HCT116 (cell line): Measurements from ENCODE around the gene FMO2. TPM values are rescaled to one million over a fixed set of nuclear protein-coding genes. Genes with fewer than 3 reads are reported as not detected.

Source experiments
- ATAC-seq: fragments of 200-7000 bp; cut with Tn5 transposase; 2 replicates; pipeline ENCODE4 v1.9.1; 2020; ENCODE audit warnings: mild to moderate bottlenecking, moderate library complexity
- BruUV-seq: library from RNA; stranded (reverse); fragments of 400-500 nt; replicated peaks from 2 replicates; lab custom pipeline; 2021; lab: Mats Ljungman, UMichigan
- CTCF ChIA-PET: fragments of 300-600 bp; sonication (Branson Sonifier 250); formaldehyde crosslinking; loops from one replicate; lab custom pipeline; 2021; ENCODE audit warnings: antibody characterized with exemption; lab: Charles Lee
- POLR2A ChIA-PET: fragments of 300-600, 350-600 bp; sonication (Branson Sonifier 250); formaldehyde crosslinking; loops from one replicate; lab custom pipeline; 2021; ENCODE audit warnings: antibody characterized with exemption; lab: Charles Lee
- RAD21 ChIA-PET, 2 experiments: fragments of 300-600 bp; sonication (Branson Sonifier 250); formaldehyde crosslinking; loops; one replicate each; lab custom pipeline; 2023; ENCODE audit warnings: low total read pairs in 2 of 2; ENCODE audit not compliant: uncharacterized antibody in 2 of 2, unreplicated experiment in 2 of 2, low non-redundant PET in 1 of 2; lab: Charles Lee
- DNase-seq: peaks from one replicate; pipeline ENCODE4 v3.0.0-alpha.2; 2010; ENCODE audit warnings: low read depth, low spot score
- H2AFZ ChIP-seq: fragments of 200-600 bp; shearing (Covaris generic), sonication (generic); 2 replicates; pipeline ENCODE4 v1.6.1; 2017; ENCODE audit warnings: low read depth, mixed run types, mixed read lengths, antibody characterized with exemption, low read length; ENCODE audit not compliant: poor library complexity, severe bottlenecking
- H3K27ac ChIP-seq: 2 replicates; pipeline ENCODE4 v1.5.1; 2012; ENCODE audit warnings: low read depth, low read length
- H3K27me3 ChIP-seq: fragments of 200-600 bp; sonication (generic); 2 replicates; pipeline ENCODE4 v1.6.1; 2016; ENCODE audit warnings: mixed run types, low read length, mixed read lengths; ENCODE audit not compliant: insufficient read depth
- H3K36me3 ChIP-seq, 2 experiments: fragments of 200-500 bp in 1 of 2; fragments of 200-600 bp in 1 of 2; sonication (Bioruptor generic) in 1 of 2; sonication (generic) in 1 of 2; 2 replicates each; pipeline versions ENCODE4 v1.5.1 to v1.6.1; 2014 to 2016; ENCODE audit warnings: low read length in 2 of 2, inconsistent platforms in 1 of 2, mixed read lengths in 1 of 2, mixed run types in 1 of 2; ENCODE audit not compliant: insufficient read depth in 2 of 2, control insufficient read depth in 1 of 2
- H3K4me1 ChIP-seq, 2 experiments: fragments of 200-600 bp in 1 of 2; sonication (generic) in 1 of 2; 2 replicates each; pipeline versions ENCODE4 v1.5.1 to v1.6.1; 2012 to 2017; ENCODE audit warnings: low read length in 2 of 2, inconsistent platforms in 1 of 2, mild to moderate bottlenecking in 1 of 2, mixed read lengths in 1 of 2, mixed run types in 1 of 2, moderate library complexity in 1 of 2; ENCODE audit not compliant: insufficient read depth in 2 of 2, control insufficient read depth in 1 of 2
- H3K4me2 ChIP-seq: fragments of 200-600 bp; sonication (generic); 2 replicates; pipeline ENCODE4 v1.6.1; 2017; ENCODE audit warnings: mixed run types, low read length, mixed read lengths
- H3K4me3 ChIP-seq, 2 experiments: fragments of 200-600 bp in 1 of 2; sonication (generic) in 1 of 2; replicated peaks in 1 of 2; 2 replicates each; pipeline ENCODE4 v1.5.1; 2011 to 2016; ENCODE audit warnings: low read length in 2 of 2, control low read depth in 1 of 2, low read depth in 1 of 2, mild to moderate bottlenecking in 1 of 2, mixed read lengths in 1 of 2, mixed run types in 1 of 2
- H3K79me2 ChIP-seq: fragments of 200-600 bp; sonication (generic); 2 replicates; pipeline ENCODE4 v1.6.1; 2017; ENCODE audit warnings: mild to moderate bottlenecking, mixed run types, low read length, moderate library complexity, mixed read lengths; ENCODE audit not compliant: insufficient read depth
- H3K9ac ChIP-seq: fragments of 200-600 bp; sonication (generic); 2 replicates; pipeline ENCODE4 v1.6.1; 2016; ENCODE audit warnings: low read length, mixed read lengths
- H3K9me2 ChIP-seq: fragments of 200-600 bp; sonication (generic), shearing (Covaris generic); 2 replicates; pipeline ENCODE4 v1.6.1; 2017; ENCODE audit warnings: mixed run types, mild to moderate bottlenecking, moderate library complexity; ENCODE audit not compliant: insufficient read depth
- H3K9me3 ChIP-seq, 2 experiments: fragments of 200-500 bp in 1 of 2; fragments of 200-600 bp in 1 of 2; sonication (Bioruptor generic) in 1 of 2; sonication (generic) in 1 of 2; 2 replicates each; pipeline ENCODE4 v1.6.1; 2014 to 2017; ENCODE audit warnings: low read length in 2 of 2, mixed read lengths in 2 of 2, inconsistent platforms in 1 of 2, low read depth in 1 of 2, mild to moderate bottlenecking in 1 of 2, mixed run types in 1 of 2, moderate library complexity in 1 of 2; ENCODE audit not compliant: control insufficient read depth in 1 of 2, insufficient read depth in 1 of 2
- H4K20me1 ChIP-seq: fragments of 200-600 bp; sonication (generic), shearing (Covaris generic); 2 replicates; pipeline ENCODE4 v1.6.1; 2017; ENCODE audit warnings: mixed run types, mild to moderate bottlenecking, moderate library complexity; ENCODE audit not compliant: insufficient read depth
- CBX3 ChIP-seq: IDR thresholded peaks from 2 replicates; pipeline ENCODE4 v1.6.1; 2012; ENCODE audit warnings: low read depth
- CEBPB ChIP-seq: IDR thresholded peaks from 2 replicates; pipeline ENCODE4 v1.6.1; 2012; ENCODE audit warnings: low read depth
- ELF1 ChIP-seq: IDR thresholded peaks from 2 replicates; pipeline ENCODE4 v1.6.1; 2012; ENCODE audit warnings: low read depth, borderline replicate concordance
- EZH2 ChIP-seq: fragments of 200-600 bp; sonication (generic); IDR thresholded peaks from 2 replicates; pipeline ENCODE4 v1.6.1; 2017; ENCODE audit warnings: antibody characterized with exemption, mixed run types
- FOSL1 ChIP-seq: IDR thresholded peaks from 2 replicates; pipeline ENCODE4 v1.6.1; 2012; ENCODE audit warnings: low read depth
- POLR2AphosphoS5 ChIP-seq: IDR thresholded peaks from 2 replicates; pipeline ENCODE4 v1.6.1; 2011; ENCODE audit warnings: mild to moderate bottlenecking, low read depth, low read length, moderate library complexity
- RAD21 ChIP-seq: IDR thresholded peaks from 2 replicates; pipeline ENCODE4 v1.6.1; 2012; ENCODE audit warnings: low read depth, mild to moderate bottlenecking
- SIN3A ChIP-seq: IDR thresholded peaks from 2 replicates; pipeline ENCODE4 v1.6.1; 2012; ENCODE audit warnings: low read depth
- SP1 ChIP-seq: IDR thresholded peaks from 2 replicates; pipeline ENCODE4 v1.6.1; 2012; ENCODE audit warnings: low read depth
- YY1 ChIP-seq: IDR thresholded peaks from 2 replicates; pipeline ENCODE4 v1.6.1; 2011; ENCODE audit warnings: low read length, low read depth, moderate library complexity, mild to moderate bottlenecking; ENCODE audit not compliant: insufficient replicate concordance; ENCODE audit errors: extremely low read depth
- intact Hi-C: fragments of 100-400 bp; cut with micrococcal nuclease; formaldehyde crosslinking; loops from 2 replicates; pipeline ENCODE4 v1.10.0; 2022
- total RNA-seq: library from RNA; stranded (reverse); gene quantifications from one replicate; pipeline ENCODE4 v1.2.1, GENCODE V29; 2021; ENCODE audit not compliant: unreplicated experiment
- TF ChIP-seq, protein P1 (sequence below): IDR thresholded peaks from 2 replicates; pipeline ENCODE4 v1.6.1; 2012
- TF ChIP-seq, protein P2 (sequence below): IDR thresholded peaks from 2 replicates; pipeline ENCODE4 v1.6.1; 2012; ENCODE audit warnings: low read depth
- TF ChIP-seq, protein P3 (sequence below): IDR thresholded peaks from 2 replicates; pipeline ENCODE4 v1.6.1; 2012
- TF ChIP-seq, protein P4 (sequence below): IDR thresholded peaks from 2 replicates; pipeline ENCODE4 v1.6.1; 2011; ENCODE audit warnings: mild to moderate bottlenecking, low read length, moderate library complexity; ENCODE audit not compliant: insufficient replicate concordance; ENCODE audit errors: extremely low read depth

Gene FMO2
- total RNA-seq, 1 experiment from 2014 or later = 0.30 TPM

DNA sequence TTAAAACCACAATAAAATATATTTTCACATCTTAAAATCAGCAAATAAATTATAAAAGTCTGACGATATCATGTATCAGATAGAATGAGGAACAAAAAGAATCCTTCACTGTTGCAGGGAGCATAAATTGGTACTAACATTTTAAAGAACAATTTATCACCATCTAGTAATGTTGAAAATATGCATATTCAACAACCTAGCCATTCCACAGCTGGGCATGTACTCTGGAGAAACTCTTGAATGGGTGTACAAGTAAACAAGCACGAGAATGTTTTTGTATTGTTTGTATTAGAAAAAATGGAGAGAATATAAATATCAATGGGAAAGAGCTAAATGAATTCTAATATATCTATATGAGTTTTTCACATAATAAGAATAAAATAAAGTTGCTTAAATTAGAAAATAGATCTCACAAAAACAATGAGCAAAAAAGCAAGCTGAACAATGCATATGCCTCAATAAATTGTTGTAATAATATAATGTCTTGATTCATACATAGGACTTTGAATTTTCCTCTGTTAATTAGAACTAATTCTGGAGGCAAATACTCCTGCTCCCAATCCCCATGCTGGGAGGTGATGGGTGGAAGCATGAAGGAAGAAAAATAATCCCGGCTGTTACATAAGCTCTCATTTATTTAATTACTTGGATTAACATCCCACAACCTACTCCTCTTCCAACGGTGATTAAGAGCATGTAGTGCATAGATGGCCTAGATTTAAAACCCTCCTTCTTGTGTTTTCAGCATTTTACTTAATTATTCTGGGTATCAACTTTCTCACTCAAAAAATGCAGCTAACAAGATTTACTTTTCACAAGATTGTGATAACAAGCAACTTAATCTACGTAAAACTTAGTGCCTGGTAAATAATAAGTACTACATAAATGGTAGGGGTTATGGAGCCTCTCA, 5.5 kb upstream of the FMO2 start:
- no peaks in the 10 kb centered on the region for H3K9me2 ChIP-seq
- no peaks in the 10 kb centered on the region for H4K20me1 ChIP-seq
- no peak overlapping the region for H3K27ac ChIP-seq
- DNase-seq (no peak), ATAC-seq (no peak)
- TF ChIP-seq FOSL1 (no peak), SIN3A (no peak), CBX3 (no peak)
- H3K79me2 ChIP-seq = no peaks in the 10 kb centered on the region
- intact Hi-C loops = no loop called here
- no TSS peak for BruUV-seq
- RAD21 ChIA-PET = no interaction called here
- no peaks in the 10 kb centered on the region for H3K4me1 ChIP-seq
- CTCF ChIA-PET = interaction anchor here (0.8 kb wide), 1 partner anchor 212 kb away, joined by 3 read pairs; no protein-coding TSS in a partner anchor
- no peaks in the 10 kb centered on the region for H3K9me3 ChIP-seq
- no peaks in the 10 kb centered on the region for H3K27me3 ChIP-seq
- no peak overlapping the region for H3K9ac ChIP-seq
- POLR2A ChIA-PET = no interaction called here
- H2AFZ ChIP-seq = no peak overlapping the region
- no peak overlapping the region for H3K4me2 ChIP-seq
- H3K4me3 ChIP-seq = no peak overlapping the region
- H3K36me3 ChIP-seq = no peaks in the 10 kb centered on the region

DNA sequence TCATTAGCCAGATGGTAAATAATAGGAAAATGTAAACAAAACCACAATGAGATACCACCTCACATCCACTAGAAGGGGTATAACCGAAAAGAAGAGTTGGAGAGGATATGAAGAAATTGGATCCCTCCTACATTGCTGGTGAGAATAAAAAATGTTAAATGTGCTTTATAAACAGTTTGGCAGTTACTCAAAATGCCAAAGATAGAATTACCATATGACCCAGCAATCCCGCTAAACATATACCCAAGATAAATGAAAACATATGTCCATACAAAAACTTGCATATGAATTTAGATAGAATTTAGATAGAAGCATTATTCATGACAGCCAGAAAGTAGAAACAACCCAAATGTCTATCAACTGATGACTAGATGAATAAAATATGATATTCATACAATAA, 4.4 kb upstream of the FMO2 start:
- Histone ChIP-seq H3K27me3 (no peaks in the 10 kb centered on the region), H4K20me1 (no peaks in the 10 kb centered on the region), H3K79me2 (no peaks in the 10 kb centered on the region), H2AFZ (no peak overlapping the region), H3K9me3 (no peaks in the 10 kb centered on the region), H3K27ac (no peak overlapping the region), H3K36me3 (no peaks in the 10 kb centered on the region), H3K4me3 (no peak overlapping the region), H3K4me1 (no peaks in the 10 kb centered on the region), H3K9ac (no peak overlapping the region), H3K9me2 (no peaks in the 10 kb centered on the region), H3K4me2 (no peak overlapping the region)
- ChIA-PET CTCF (no interaction called here), RAD21 (no interaction called here), POLR2A (no interaction called here)
- intact Hi-C loops = no loop called here
- no peak for ATAC-seq
- no peak for DNase-seq
- no TSS peak for BruUV-seq
- TF ChIP-seq SP1 (no peak), CEBPB (no peak), YY1 (no peak), RAD21 (no peak), EZH2 (no peak), POLR2AphosphoS5 (no peak), ELF1 (no peak)
- TF ChIP-seq, protein P1, sequence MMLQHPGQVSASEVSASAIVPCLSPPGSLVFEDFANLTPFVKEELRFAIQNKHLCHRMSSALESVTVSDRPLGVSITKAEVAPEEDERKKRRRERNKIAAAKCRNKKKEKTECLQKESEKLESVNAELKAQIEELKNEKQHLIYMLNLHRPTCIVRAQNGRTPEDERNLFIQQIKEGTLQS = no peak
- TF ChIP-seq, protein P2, sequence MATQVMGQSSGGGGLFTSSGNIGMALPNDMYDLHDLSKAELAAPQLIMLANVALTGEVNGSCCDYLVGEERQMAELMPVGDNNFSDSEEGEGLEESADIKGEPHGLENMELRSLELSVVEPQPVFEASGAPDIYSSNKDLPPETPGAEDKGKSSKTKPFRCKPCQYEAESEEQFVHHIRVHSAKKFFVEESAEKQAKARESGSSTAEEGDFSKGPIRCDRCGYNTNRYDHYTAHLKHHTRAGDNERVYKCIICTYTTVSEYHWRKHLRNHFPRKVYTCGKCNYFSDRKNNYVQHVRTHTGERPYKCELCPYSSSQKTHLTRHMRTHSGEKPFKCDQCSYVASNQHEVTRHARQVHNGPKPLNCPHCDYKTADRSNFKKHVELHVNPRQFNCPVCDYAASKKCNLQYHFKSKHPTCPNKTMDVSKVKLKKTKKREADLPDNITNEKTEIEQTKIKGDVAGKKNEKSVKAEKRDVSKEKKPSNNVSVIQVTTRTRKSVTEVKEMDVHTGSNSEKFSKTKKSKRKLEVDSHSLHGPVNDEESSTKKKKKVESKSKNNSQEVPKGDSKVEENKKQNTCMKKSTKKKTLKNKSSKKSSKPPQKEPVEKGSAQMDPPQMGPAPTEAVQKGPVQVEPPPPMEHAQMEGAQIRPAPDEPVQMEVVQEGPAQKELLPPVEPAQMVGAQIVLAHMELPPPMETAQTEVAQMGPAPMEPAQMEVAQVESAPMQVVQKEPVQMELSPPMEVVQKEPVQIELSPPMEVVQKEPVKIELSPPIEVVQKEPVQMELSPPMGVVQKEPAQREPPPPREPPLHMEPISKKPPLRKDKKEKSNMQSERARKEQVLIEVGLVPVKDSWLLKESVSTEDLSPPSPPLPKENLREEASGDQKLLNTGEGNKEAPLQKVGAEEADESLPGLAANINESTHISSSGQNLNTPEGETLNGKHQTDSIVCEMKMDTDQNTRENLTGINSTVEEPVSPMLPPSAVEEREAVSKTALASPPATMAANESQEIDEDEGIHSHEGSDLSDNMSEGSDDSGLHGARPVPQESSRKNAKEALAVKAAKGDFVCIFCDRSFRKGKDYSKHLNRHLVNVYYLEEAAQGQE = no peak
- TF ChIP-seq, protein P3, sequence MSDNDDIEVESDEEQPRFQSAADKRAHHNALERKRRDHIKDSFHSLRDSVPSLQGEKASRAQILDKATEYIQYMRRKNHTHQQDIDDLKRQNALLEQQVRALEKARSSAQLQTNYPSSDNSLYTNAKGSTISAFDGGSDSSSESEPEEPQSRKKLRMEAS = no peak
- TF ChIP-seq, protein P4, sequence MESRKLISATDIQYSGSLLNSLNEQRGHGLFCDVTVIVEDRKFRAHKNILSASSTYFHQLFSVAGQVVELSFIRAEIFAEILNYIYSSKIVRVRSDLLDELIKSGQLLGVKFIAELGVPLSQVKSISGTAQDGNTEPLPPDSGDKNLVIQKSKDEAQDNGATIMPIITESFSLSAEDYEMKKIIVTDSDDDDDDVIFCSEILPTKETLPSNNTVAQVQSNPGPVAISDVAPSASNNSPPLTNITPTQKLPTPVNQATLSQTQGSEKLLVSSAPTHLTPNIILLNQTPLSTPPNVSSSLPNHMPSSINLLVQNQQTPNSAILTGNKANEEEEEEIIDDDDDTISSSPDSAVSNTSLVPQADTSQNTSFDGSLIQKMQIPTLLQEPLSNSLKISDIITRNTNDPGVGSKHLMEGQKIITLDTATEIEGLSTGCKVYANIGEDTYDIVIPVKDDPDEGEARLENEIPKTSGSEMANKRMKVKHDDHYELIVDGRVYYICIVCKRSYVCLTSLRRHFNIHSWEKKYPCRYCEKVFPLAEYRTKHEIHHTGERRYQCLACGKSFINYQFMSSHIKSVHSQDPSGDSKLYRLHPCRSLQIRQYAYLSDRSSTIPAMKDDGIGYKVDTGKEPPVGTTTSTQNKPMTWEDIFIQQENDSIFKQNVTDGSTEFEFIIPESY = no peak
